ENCODE measurements around the gene SH3GLB2. TPM values are rescaled to one million over a fixed set of nuclear protein-coding genes. Genes with fewer than 3 reads are reported as not detected.

The SH3GLB2 gene
- total and polyA plus RNA-seq, 2 experiments from 2014 or later = 21.9 to 68.0 TPM

DNA sequence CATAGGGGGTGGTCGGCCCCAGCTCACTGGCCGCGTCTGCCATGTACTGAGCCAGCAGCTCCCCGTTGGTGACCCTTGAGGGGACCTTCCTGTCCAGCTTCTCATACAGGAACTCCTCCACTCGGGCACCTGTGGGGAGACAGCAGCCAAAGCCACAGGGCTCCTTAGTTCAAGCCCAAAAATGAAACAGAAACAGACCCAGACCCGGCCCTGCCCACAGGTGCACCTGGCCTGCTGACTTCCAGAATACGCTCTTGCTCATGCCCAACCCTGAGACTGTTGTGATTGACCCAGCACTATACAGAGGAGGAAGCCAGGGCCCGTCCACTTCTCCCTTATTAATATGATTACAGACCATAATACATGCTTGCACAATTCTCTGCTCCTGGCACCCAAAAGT, 7.0 kb downstream of the SH3GLB2 start:
- Mint-ChIP-seq H3K4me1 (peaks cover 16% of the 10 kb centered on the region), H3K27ac (no peak overlapping the region), H3K36me3 (ENCODE audit: low read depth) (peaks cover 9% of the 10 kb centered on the region; the same call in 2 of the 3 replicates), H3K4me3 (no peak overlapping the region), H3K9me3 (no peaks in the 10 kb centered on the region), H3K27me3 (ENCODE audit: insufficient read depth, low read depth, poor library complexity) (peaks cover 2% of the 10 kb centered on the region)
- ATAC-seq = no peak
- Histone ChIP-seq H3K4me3 (no peak overlapping the region), H3K4me1 (ENCODE audit: insufficient read depth) (no peaks in the 10 kb centered on the region; the same call in 1 of the 2 replicates), H3K27ac (ENCODE audit: low read depth) (no peak overlapping the region), H3K36me3 (ENCODE audit: insufficient read depth) (no peaks in the 10 kb centered on the region), H3K4me2 (no peak overlapping the region), H3K79me2 (replicated peaks; ENCODE audit: insufficient read depth) (peaks cover 27% of the 10 kb centered on the region), H3K9me2 (ENCODE audit: insufficient read depth) (no peaks in the 10 kb centered on the region), H4K20me1 (replicated peaks; ENCODE audit: insufficient read depth) (peaks cover 11% of the 10 kb centered on the region), H3F3A (replicated peaks; ENCODE audit: low read depth) (no peaks in the 10 kb centered on the region), H2AFZ (no peak overlapping the region), H3K27me3 (ENCODE audit: insufficient read depth) (no peaks in the 10 kb centered on the region)
- no peak for TF ChIP-seq POLR2AphosphoS5 (IDR thresholded peaks at IDR 0.05; ENCODE audit: low read depth)
- TF ChIP-seq EZH2phosphoT487 (IDR thresholded peaks at IDR 0.05; ENCODE audit: unreplicated experiment) = no peak
- no peak for TF ChIP-seq EZH2 (IDR thresholded peaks at IDR 0.05; ENCODE audit: low read depth, unreplicated experiment)
- TF ChIP-seq JUNB (IDR thresholded peaks at IDR 0.05; ENCODE audit: unreplicated experiment) = no peak
- no peak for DNase-seq (ENCODE audit: low spot score)

GRCh38 chr9:129014608-129015007, 13.5 kb downstream of the SH3GLB2 start:
- no peaks in the 10 kb centered on the region for H3K27me3 ChIP-seq (ENCODE audit: insufficient read depth)
- H3K9me2 ChIP-seq (ENCODE audit: insufficient read depth) = no peaks in the 10 kb centered on the region
- no peak for DNase-seq (ENCODE audit: low spot score)
- peaks cover 10% of the 10 kb centered on the region for H3K27me3 Mint-ChIP-seq (ENCODE audit: insufficient read depth, low read depth, poor library complexity)
- no peak overlapping the region for H3K4me2 ChIP-seq
- H3K36me3 Mint-ChIP-seq (ENCODE audit: low read depth) = peaks cover 26% of the 10 kb centered on the region
- no peaks in the 10 kb centered on the region for H3K4me1 ChIP-seq (ENCODE audit: insufficient read depth)
- H3K36me3 ChIP-seq (ENCODE audit: insufficient read depth) = no peaks in the 10 kb centered on the region
- peaks cover 6% of the 10 kb centered on the region; the same call in 1 of the 2 replicates for H4K20me1 ChIP-seq (replicated peaks; ENCODE audit: insufficient read depth)
- no peak for ATAC-seq
- no peak overlapping the region for H3K4me3 ChIP-seq
- no peak overlapping the region for H3K4me3 Mint-ChIP-seq
- H3K27ac Mint-ChIP-seq = no peak overlapping the region
- H3F3A ChIP-seq (replicated peaks; ENCODE audit: low read depth) = no peaks in the 10 kb centered on the region
- no peak overlapping the region; the same call in 1 of the 2 replicates for H3K27ac ChIP-seq (ENCODE audit: low read depth)
- no peaks in the 10 kb centered on the region for H3K79me2 ChIP-seq (replicated peaks; ENCODE audit: insufficient read depth)
- H2AFZ ChIP-seq = no peak overlapping the region
- H3K4me1 Mint-ChIP-seq = peaks cover 5% of the 10 kb centered on the region; the same call in 1 of the 3 replicates
- H3K9me3 Mint-ChIP-seq = no peaks in the 10 kb centered on the region
- TF ChIP-seq ZNF114 (CRISPR knock-in tag; IDR thresholded peaks at IDR 0.05) (no peak), JUNB (IDR thresholded peaks at IDR 0.05; ENCODE audit: unreplicated experiment) (no peak), POLR2AphosphoS5 (IDR thresholded peaks at IDR 0.05; ENCODE audit: low read depth) (no peak), EZH2phosphoT487 (IDR thresholded peaks at IDR 0.05; ENCODE audit: unreplicated experiment) (no peak), ETS1 (IDR thresholded peaks at IDR 0.05) (no peak), NANOG (IDR thresholded peaks at IDR 0.05; ENCODE audit: borderline replicate concordance) (no peak), CREB1 (CRISPR knock-in tag; IDR thresholded peaks at IDR 0.05; ENCODE audit: low read depth) (no peak), STAT1 (IDR thresholded peaks at IDR 0.05; ENCODE audit: unreplicated experiment) (no peak)
- TF ChIP-seq, protein P1, sequence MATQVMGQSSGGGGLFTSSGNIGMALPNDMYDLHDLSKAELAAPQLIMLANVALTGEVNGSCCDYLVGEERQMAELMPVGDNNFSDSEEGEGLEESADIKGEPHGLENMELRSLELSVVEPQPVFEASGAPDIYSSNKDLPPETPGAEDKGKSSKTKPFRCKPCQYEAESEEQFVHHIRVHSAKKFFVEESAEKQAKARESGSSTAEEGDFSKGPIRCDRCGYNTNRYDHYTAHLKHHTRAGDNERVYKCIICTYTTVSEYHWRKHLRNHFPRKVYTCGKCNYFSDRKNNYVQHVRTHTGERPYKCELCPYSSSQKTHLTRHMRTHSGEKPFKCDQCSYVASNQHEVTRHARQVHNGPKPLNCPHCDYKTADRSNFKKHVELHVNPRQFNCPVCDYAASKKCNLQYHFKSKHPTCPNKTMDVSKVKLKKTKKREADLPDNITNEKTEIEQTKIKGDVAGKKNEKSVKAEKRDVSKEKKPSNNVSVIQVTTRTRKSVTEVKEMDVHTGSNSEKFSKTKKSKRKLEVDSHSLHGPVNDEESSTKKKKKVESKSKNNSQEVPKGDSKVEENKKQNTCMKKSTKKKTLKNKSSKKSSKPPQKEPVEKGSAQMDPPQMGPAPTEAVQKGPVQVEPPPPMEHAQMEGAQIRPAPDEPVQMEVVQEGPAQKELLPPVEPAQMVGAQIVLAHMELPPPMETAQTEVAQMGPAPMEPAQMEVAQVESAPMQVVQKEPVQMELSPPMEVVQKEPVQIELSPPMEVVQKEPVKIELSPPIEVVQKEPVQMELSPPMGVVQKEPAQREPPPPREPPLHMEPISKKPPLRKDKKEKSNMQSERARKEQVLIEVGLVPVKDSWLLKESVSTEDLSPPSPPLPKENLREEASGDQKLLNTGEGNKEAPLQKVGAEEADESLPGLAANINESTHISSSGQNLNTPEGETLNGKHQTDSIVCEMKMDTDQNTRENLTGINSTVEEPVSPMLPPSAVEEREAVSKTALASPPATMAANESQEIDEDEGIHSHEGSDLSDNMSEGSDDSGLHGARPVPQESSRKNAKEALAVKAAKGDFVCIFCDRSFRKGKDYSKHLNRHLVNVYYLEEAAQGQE (IDR thresholded peaks at IDR 0.05; ENCODE audit: unreplicated experiment) = no peak
- TF ChIP-seq, protein P2, sequence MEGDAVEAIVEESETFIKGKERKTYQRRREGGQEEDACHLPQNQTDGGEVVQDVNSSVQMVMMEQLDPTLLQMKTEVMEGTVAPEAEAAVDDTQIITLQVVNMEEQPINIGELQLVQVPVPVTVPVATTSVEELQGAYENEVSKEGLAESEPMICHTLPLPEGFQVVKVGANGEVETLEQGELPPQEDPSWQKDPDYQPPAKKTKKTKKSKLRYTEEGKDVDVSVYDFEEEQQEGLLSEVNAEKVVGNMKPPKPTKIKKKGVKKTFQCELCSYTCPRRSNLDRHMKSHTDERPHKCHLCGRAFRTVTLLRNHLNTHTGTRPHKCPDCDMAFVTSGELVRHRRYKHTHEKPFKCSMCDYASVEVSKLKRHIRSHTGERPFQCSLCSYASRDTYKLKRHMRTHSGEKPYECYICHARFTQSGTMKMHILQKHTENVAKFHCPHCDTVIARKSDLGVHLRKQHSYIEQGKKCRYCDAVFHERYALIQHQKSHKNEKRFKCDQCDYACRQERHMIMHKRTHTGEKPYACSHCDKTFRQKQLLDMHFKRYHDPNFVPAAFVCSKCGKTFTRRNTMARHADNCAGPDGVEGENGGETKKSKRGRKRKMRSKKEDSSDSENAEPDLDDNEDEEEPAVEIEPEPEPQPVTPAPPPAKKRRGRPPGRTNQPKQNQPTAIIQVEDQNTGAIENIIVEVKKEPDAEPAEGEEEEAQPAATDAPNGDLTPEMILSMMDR (conservative IDR thresholded peaks at IDR 0.05; ENCODE audit: low read depth in 2 of 2) = no peak
